Measurements from ENCODE around the gene LAMP5.

DNA sequence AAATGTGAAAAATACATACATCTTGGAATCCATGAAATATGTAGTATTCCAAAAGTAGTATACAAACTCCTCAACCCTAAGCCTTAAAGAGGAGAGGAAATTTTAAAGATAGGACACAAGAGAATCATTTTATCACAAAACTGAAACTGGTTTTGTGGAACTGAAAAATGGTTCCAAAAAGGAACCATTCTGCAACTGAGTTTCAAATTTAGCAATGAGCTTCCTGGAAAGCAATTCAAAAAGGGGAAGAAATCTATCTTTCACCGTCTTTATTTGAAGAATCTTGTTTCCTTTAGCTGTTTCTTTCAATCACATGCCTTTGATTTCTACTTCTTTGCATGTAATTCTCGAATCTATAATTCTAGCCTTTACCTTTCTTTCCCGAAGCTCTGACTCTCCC lies 32.2 kb upstream of the LAMP5 start:
- TF ChIP-seq, protein P1, sequence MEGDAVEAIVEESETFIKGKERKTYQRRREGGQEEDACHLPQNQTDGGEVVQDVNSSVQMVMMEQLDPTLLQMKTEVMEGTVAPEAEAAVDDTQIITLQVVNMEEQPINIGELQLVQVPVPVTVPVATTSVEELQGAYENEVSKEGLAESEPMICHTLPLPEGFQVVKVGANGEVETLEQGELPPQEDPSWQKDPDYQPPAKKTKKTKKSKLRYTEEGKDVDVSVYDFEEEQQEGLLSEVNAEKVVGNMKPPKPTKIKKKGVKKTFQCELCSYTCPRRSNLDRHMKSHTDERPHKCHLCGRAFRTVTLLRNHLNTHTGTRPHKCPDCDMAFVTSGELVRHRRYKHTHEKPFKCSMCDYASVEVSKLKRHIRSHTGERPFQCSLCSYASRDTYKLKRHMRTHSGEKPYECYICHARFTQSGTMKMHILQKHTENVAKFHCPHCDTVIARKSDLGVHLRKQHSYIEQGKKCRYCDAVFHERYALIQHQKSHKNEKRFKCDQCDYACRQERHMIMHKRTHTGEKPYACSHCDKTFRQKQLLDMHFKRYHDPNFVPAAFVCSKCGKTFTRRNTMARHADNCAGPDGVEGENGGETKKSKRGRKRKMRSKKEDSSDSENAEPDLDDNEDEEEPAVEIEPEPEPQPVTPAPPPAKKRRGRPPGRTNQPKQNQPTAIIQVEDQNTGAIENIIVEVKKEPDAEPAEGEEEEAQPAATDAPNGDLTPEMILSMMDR (IDR thresholded peaks at IDR 0.05) = no peak
- TF ChIP-seq POLR2A (IDR thresholded peaks at IDR 0.05) = no peak

All from thyroid gland (tissue), 4 donors.